Gastrocnemius medialis (tissue), 4 donors: ENCODE measurements around the gene AADACL4. TPM values are rescaled to one million over a fixed set of nuclear protein-coding genes. Genes with fewer than 3 reads are reported as not detected.
"Not testable (repeated sequence)": the region's sequence is repeated elsewhere in the genome, so short reads cannot be mapped to it uniquely, and the experiment has no call there.

Experiments
- ATAC-seq, 2 donors: fragments of 150-250 bp; one replicate each; pipeline ENCODE4 v1.9.1; 2016
- DNase-seq, 2 donors: peaks; one replicate each; pipeline ENCODE4 v3.0.0-alpha.2; 2019
- H3K27ac ChIP-seq, 4 donors: fragments of 200-600 bp; sonication (generic); 1 replicate in 1 of 4; 2 replicates in 3 of 4; pipeline ENCODE4 v1.5.1; 2016 to 2018; ENCODE audit warnings: mild to moderate bottlenecking in 2 of 4, moderate library complexity in 1 of 4
- H3K27me3 ChIP-seq, 3 donors: fragments of 200-600 bp; sonication (generic) in 2 of 3; 1 replicate in 1 of 3; 2 replicates in 2 of 3; pipeline versions ENCODE4 v1.5.1 to v1.6.0; 2016 to 2019; ENCODE audit warnings: mild to moderate bottlenecking in 1 of 3, moderate library complexity in 1 of 3
- H3K36me3 ChIP-seq, 2 donors: fragments of 200-600 bp; sonication (generic) in 1 of 2; one replicate each; pipeline ENCODE4 v1.5.1; 2017 to 2018
- H3K4me1 ChIP-seq, 2 donors: fragments of 200-600 bp; sonication (generic) in 1 of 2; one replicate each; pipeline ENCODE4 v1.5.1; 2016 to 2017; ENCODE audit warnings: mild to moderate bottlenecking in 2 of 2
- H3K4me3 ChIP-seq, 4 donors: fragments of 200-600 bp; sonication (generic) in 3 of 4; 1 replicate in 1 of 4; 2 replicates in 3 of 4; pipeline ENCODE4 v1.5.1; 2016 to 2019; ENCODE audit warnings: mild to moderate bottlenecking in 2 of 4
- H3K9me3 ChIP-seq, 3 donors: fragments of 200-600 bp; sonication (generic) in 2 of 3; 1 replicate in 1 of 3; 2 replicates in 2 of 3; pipeline ENCODE4 v1.5.1; 2016 to 2019
- POLR2A ChIP-seq, 2 donors: fragments of 450-650 bp; IDR thresholded peaks; one replicate each; pipeline ENCODE4 v1.6.1; 2017; ENCODE audit warnings: antibody characterized with exemption in 2 of 2, mild to moderate bottlenecking in 2 of 2, moderate library complexity in 2 of 2
- in situ Hi-C, 4 donors: fragments of 200-750 bp; cut with MboI; loops; one replicate each; pipeline versions ENCODE4 v1.15.0 to v1.8.0; 2017; ENCODE audit warnings: low sequenced_read_pairs in 4 of 4
- intact Hi-C: fragments of 100-400 bp; cut with DNase I; formaldehyde crosslinking; loops from one replicate; pipeline ENCODE4 v1.15.1; 2023; ENCODE audit warnings: low total_unique reads
- total RNA-seq, 4 donors: library from RNA; depleted of rRNA; stranded (reverse); fragments of >200 nt; gene quantifications; one replicate each; pipeline versions ENCODE4 v1.1.0 to v1.2.3, GENCODE V29; 2016
- TF ChIP-seq, protein P1 (sequence below), 5 experiments: fragments of 450-650 bp in 3 of 5; fragments of 200-600 bp in 2 of 5; sonication (generic) in 2 of 5; IDR thresholded peaks in 4 of 5; conservative IDR thresholded peaks in 1 of 5; 1 replicate in 4 of 5; 2 replicates in 1 of 5; pipeline ENCODE4 v1.5.1; 2016 to 2019; ENCODE audit warnings: antibody characterized with exemption in 5 of 5, mild to moderate bottlenecking in 3 of 5, moderate library complexity in 3 of 5

AADACL4 gene
- total RNA-seq, 4 donors from 2014 or later, result not detected

DNA sequence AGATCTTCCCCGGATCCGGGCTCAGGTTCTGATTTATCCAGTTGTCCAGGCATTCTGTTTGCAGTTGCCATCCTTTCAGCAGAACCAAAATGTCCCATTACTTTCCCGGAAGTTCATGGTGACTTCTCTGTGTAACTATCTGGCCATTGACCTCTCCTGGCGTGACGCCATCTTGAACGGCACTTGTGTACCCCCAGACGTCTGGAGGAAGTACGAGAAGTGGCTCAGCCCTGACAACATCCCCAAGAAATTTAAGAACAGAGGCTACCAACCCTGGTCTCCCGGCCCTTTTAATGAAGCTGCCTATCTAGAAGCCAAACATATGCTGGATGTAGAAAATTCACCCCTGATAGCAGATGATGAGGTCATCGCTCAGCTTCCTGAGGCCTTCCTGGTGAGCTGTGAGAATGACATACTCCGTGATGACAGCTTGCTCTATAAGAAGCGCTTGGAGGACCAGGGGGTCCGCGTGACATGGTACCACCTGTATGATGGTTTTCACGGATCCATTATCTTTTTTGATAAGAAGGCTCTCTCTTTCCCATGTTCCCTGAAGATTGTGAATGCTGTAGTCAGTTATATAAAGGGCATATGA lies 22.4 kb downstream of the AADACL4 start:
- TF ChIP-seq, protein P1, sequence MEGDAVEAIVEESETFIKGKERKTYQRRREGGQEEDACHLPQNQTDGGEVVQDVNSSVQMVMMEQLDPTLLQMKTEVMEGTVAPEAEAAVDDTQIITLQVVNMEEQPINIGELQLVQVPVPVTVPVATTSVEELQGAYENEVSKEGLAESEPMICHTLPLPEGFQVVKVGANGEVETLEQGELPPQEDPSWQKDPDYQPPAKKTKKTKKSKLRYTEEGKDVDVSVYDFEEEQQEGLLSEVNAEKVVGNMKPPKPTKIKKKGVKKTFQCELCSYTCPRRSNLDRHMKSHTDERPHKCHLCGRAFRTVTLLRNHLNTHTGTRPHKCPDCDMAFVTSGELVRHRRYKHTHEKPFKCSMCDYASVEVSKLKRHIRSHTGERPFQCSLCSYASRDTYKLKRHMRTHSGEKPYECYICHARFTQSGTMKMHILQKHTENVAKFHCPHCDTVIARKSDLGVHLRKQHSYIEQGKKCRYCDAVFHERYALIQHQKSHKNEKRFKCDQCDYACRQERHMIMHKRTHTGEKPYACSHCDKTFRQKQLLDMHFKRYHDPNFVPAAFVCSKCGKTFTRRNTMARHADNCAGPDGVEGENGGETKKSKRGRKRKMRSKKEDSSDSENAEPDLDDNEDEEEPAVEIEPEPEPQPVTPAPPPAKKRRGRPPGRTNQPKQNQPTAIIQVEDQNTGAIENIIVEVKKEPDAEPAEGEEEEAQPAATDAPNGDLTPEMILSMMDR (IDR thresholded peaks at IDR 0.05 in 4 of 5, conservative IDR thresholded peaks at IDR 0.05 in 1 of 5), result no peak
- no peak for TF ChIP-seq POLR2A (IDR thresholded peaks at IDR 0.05)
- no peak for ATAC-seq
- Histone ChIP-seq H3K27me3 (no peaks in the 10 kb centered on the region), H3K4me1 (peaks cover 27 to 29% of the 10 kb centered on the region in 2 donors), H3K4me3 (no peak overlapping the region), H3K9me3 (no peaks in the 10 kb centered on the region), H3K27ac (no peak overlapping the region), H3K36me3 (no peaks in the 10 kb centered on the region)
- intact Hi-C loops, result loop anchor here (5.0 kb wide), 3 partner anchors 214 to 674 kb away; partner anchors contain the start of gene VPS13D
- no peak for DNase-seq
- in situ Hi-C loops, result loop anchor here in 1 of 4 donors (10.0 kb wide), 1 partner anchor 351 kb away; no protein-coding TSS in a partner anchor

DNA sequence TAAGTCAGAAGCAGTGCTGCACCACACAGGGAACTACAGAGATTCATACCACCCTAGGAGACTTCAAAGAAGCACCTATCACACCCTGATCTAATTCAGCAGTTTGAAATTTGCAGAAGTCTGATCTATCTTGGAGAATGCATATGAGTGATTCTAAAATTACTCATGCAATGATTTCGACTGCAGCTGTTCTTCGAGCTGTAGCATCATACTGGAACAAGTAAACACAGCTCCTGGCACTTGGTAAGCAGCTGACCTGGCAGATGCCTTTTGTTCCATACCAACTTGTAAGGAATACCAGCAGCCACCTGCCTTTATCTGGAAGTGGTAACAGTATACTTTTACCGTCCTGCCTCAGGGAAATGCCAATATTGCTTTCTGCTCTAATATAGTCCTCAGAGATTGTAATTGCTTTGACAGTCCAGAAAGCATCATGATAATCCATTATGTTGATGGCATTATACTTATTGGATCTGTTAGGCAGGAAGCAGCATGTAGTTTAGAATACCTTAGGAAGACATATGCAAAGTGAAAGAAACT lies 25.7 kb downstream of the AADACL4 start:
- Histone ChIP-seq H3K36me3 (no peaks in the 10 kb centered on the region), H3K27me3 (no peaks in the 10 kb centered on the region), H3K27ac (peak overlapping the region; percentile 89 to 97 (median 96)), H3K4me1 (peaks cover 30 to 33% of the 10 kb centered on the region in 2 donors), H3K9me3 (no peaks in the 10 kb centered on the region), H3K4me3 (no peak overlapping the region)
- intact Hi-C loops, result loop anchor here (5.0 to 10.0 kb wide), 4 partner anchors 217 to 835 kb away; partner anchors contain the start of gene VPS13D
- ATAC-seq (peak; percentile 95 to 98), DNase-seq (peak; percentile 90 to 93)
- TF ChIP-seq POLR2A (IDR thresholded peaks at IDR 0.05), result peak in 1 of 2 donors; percentile 52
- TF ChIP-seq, protein P1 (IDR thresholded peaks at IDR 0.05 in 4 of 5, conservative IDR thresholded peaks at IDR 0.05 in 1 of 5), result peak in 1 of 5 experiments; percentile 9
- in situ Hi-C loops, result loop anchor here in 1 of 4 donors (10.0 kb wide), 1 partner anchor 355 kb away; no protein-coding TSS in a partner anchor

DNA sequence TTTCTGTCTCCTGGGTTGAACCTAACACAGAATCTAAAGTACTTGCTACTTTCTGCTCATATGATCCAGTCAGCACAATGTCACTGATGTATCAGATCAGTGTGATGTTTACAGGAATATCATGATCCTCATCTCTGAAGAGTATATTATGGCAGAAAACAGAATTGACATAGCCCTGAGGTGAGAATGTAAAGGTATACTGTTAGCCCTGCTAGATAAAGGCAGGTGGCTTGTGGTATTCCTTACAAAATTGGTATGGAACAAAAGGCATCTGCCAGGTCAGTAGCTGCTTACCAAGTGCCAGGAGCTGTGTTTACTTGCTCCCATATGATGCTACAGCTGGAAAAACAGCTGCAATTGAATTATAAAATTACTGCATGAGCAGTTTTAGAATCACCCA lies 30.5 kb downstream of the AADACL4 start:
- ATAC-seq (peak in 1 of 2 donors; percentile 17), DNase-seq (no peak)
- no peak overlapping the region for H3K4me3 ChIP-seq
- peaks cover 51 to 53% of the 10 kb centered on the region in 2 donors for H3K4me1 ChIP-seq
- H3K36me3 ChIP-seq, result no peaks in the 10 kb centered on the region
- H3K9me3 ChIP-seq, result no peaks in the 10 kb centered on the region
- in situ Hi-C loops (no loop called here), intact Hi-C loops (loop anchor here (10.0 kb wide), 1 partner anchor 830 kb away; no protein-coding TSS in a partner anchor)
- H3K27ac ChIP-seq, result peak overlapping the region; percentile 4 to 91 (median 43)
- peak in 1 of 2 donors; percentile 0 for TF ChIP-seq POLR2A (IDR thresholded peaks at IDR 0.05)
- TF ChIP-seq, protein P1 (IDR thresholded peaks at IDR 0.05 in 4 of 5, conservative IDR thresholded peaks at IDR 0.05 in 1 of 5), result no peak
- H3K27me3 ChIP-seq, result no peaks in the 10 kb centered on the region

DNA sequence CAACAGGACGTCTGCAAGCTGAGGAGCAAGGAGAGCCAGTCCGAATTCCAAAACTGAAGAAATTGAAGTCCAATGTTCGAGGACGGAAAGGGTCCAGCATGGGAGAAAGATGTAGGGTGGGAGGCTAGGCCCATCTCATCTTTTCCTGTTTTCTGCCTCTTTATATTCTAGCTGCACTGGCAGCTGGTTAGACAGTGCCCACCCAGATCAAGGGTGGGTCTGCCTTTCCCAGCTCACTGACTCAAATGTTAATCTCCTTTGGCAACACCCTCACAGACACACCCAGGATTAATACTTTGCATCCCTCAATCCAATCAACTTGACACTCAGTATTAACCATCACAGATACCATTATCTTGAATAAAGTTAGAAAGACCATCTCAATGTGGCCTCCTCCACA lies 32.2 kb downstream of the AADACL4 start:
- H3K4me3 ChIP-seq, in situ Hi-C loops, H3K9me3 ChIP-seq, H3K36me3 ChIP-seq, ATAC-seq, H3K27me3 ChIP-seq, DNase-seq: not testable (repeated sequence)
- intact Hi-C loops, result loop anchor here (10.0 kb wide), 1 partner anchor 829 kb away; no protein-coding TSS in a partner anchor
- peak overlapping the region in 3 of 4 donors; percentile 88 to 91 (median 89) for H3K27ac ChIP-seq
- H3K4me1 ChIP-seq, result peaks cover 35 to 38% of the 10 kb centered on the region in 2 donors

DNA sequence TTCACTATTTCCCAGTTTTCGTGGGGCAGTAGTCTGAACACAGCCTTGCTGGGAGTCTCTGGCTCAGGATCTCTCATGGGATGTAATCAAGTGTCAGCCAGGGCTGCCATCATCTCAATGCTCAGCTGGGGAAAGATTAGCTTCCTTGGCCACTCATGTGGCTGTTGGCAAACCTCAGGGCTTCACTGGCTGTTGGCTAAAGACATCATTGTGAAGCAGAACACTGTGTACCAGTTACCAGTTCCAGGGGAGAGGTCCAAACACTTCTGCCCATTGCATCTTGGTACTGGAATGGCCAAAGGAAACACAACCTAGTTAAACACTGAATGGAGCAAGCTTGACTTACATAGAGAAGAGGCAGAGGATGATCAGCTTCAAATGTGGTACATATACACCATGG lies 33.7 kb downstream of the AADACL4 start:
- DNase-seq, result peak; percentile 91 to 96
- peak; percentile 96 to 98 for ATAC-seq
- H3K36me3 ChIP-seq, result no peaks in the 10 kb centered on the region
- H3K4me3 ChIP-seq, result no peak overlapping the region
- H3K4me1 ChIP-seq, result peaks cover 33 to 38% of the 10 kb centered on the region in 2 donors
- H3K27ac ChIP-seq, result peak overlapping the region; percentile 75 to 91 (median 88)
- no peaks in the 10 kb centered on the region for H3K27me3 ChIP-seq
- in situ Hi-C loops, result no loop called here
- H3K9me3 ChIP-seq, result no peaks in the 10 kb centered on the region
- intact Hi-C loops, result loop anchor here (10.0 kb wide), 1 partner anchor 827 kb away; no protein-coding TSS in a partner anchor
- TF ChIP-seq, protein P1 (IDR thresholded peaks at IDR 0.05 in 4 of 5, conservative IDR thresholded peaks at IDR 0.05 in 1 of 5), result no peak
- TF ChIP-seq POLR2A (IDR thresholded peaks at IDR 0.05), result peak; percentile 21 to 23
